Adrenal gland (tissue), 12 donors: ENCODE data around the gene CLASRP. TPM values are rescaled to one million over a fixed set of nuclear protein-coding genes. Genes with fewer than 3 reads are reported as not detected.

Experiments used
- DNase-seq, 7 donors: peaks; one replicate each; pipeline ENCODE4 v3.0.0-alpha.2; 2019 to 2020
- H3K27ac ChIP-seq, 5 donors: fragments of 200-600 bp; sonication (generic) in 4 of 5; 1 replicate in 3 of 5; 2 replicates in 2 of 5; pipeline versions ENCODE4 v1.5.1 to v1.8.0; 2016 to 2020; ENCODE audit warnings: mild to moderate bottlenecking in 1 of 5
- H3K27me3 ChIP-seq: fragments of 200-600 bp; 2 replicates; pipeline ENCODE4 v1.8.0; 2021
- H3K36me3 ChIP-seq, 2 donors: fragments of 200-600 bp; replicated peaks in 1 of 2; 1 replicate in 1 of 2; 2 replicates in 1 of 2; pipeline versions ENCODE4 v1.5.1 to v1.8.0; 2018 to 2022
- H3K4me1 ChIP-seq, 2 donors: fragments of 200-600 bp; replicated peaks in 1 of 2; 1 replicate in 1 of 2; 2 replicates in 1 of 2; pipeline versions ENCODE4 v1.5.1 to v1.8.0; 2018 to 2021
- H3K4me3 ChIP-seq, 4 donors: fragments of 200-600 bp; sonication (generic) in 3 of 4; one replicate each; pipeline ENCODE4 v1.5.1; 2016 to 2018
- H3K9me3 ChIP-seq, 3 donors: fragments of 200-600 bp; sonication (generic) in 1 of 3; replicated peaks in 1 of 3; 1 replicate in 2 of 3; 2 replicates in 1 of 3; pipeline versions ENCODE4 v1.5.1 to v1.8.0; 2016 to 2021
- CTCF ChIP-seq, 6 experiments: fragments of 450-650 bp in 4 of 6; fragments of 200-600 bp in 2 of 6; sonication (generic) in 1 of 6; IDR thresholded peaks; 1 replicate in 5 of 6; 2 replicates in 1 of 6; pipeline versions ENCODE4 v1.5.1 to v1.8.0; 2016 to 2021; ENCODE audit warnings: antibody characterized with exemption in 6 of 6, mild to moderate bottlenecking in 2 of 6, moderate library complexity in 1 of 6
- POLR2A ChIP-seq, 2 donors: fragments of 450-650 bp; IDR thresholded peaks; one replicate each; pipeline ENCODE4 v1.6.1; 2017; ENCODE audit warnings: antibody characterized with exemption in 2 of 2, mild to moderate bottlenecking in 2 of 2, moderate library complexity in 1 of 2
- WGBS, 4 donors: extraction: QIAGEN DNeasy Blood & Tissue Kit in 2 of 4; methylation state at CpG; one replicate each; pipeline versions ENCODE4 v1.1.5 to v1.1.7; 2013 to 2017; 5-methylcytosine and 5-hydroxymethylcytosine counted together
- intact Hi-C, 2 donors: fragments of 100-400 bp; cut with DNase I; formaldehyde crosslinking; loops; one replicate each; pipeline versions ENCODE4 v1.14.1 to v1.15.0; 2022 to 2023
- polyA plus RNA-seq, 3 donors: library from polyadenylated mRNA; stranded (reverse); fragments of 200-250 nt in 2 of 3; fragments of 350-450 nt in 1 of 3; fragmentation: Illumina TruSeq in 1 of 3; extraction: RNeasy Lipid Tissue Mini Kit (QIAGEN cat#74804) in 1 of 3; gene quantifications; one replicate each; pipeline ENCODE4 v1.2.3, GENCODE V29; 2013 to 2014
- total RNA-seq, 9 donors: library from RNA; depleted of rRNA in 4 of 9; stranded (reverse); fragments of >200 nt in 4 of 9; fragments of 120-200 nt in 1 of 9; fragmentation: NEBNext Ultra II Directional in 1 of 9; extraction: Animal tissue kit (Norgen Biotek cat#: 25700) in 1 of 9; gene quantifications; one replicate each; pipeline versions ENCODE4 v1.1.0 to v1.2.4, GENCODE V29; 2013 to 2023
- donor health status: healthy with polysubstance abuse.
- donor health status: Bipolar disorder and iron deficiency.
- donor health status: DM: yes; HTN: yes; CAD: no.
- donor health status: DM: no; HTN: no; CAD: no.
- donor health status: DM: no; HTN: no; CAD: no.
- donor health status: DM: yes; HTN: yes; CAD: no.

CLASRP gene
- total and polyA plus RNA-seq, 12 donors = 19.8 to 730 (median 64.7) TPM

- H3K4me3 ChIP-seq = no peak overlapping the region
- WGBS, 4 donors = 93 to 95% (median 95%) methylated on average over 54 to 85 of the region's 85 CpGs
- no peaks in the 10 kb centered on the region for H3K27me3 ChIP-seq
- DNase-seq = no peak
- TF ChIP-seq CTCF (IDR thresholded peaks at IDR 0.05) = no peak
- TF ChIP-seq POLR2A (IDR thresholded peaks at IDR 0.05) = no peak
- H3K36me3 ChIP-seq = peaks cover 0 to 91% of the 10 kb centered on the region in 2 donors
- H3K9me3 ChIP-seq = no peaks in the 10 kb centered on the region
- H3K27ac ChIP-seq = no peak overlapping the region
- intact Hi-C loops = loop anchor here in 1 of 2 donors (5.0 to 10.0 kb wide), 2 partner anchors 78 to 159 kb away; partner anchors contain the start of gene APOE
- no peaks in the 10 kb centered on the region for H3K4me1 ChIP-seq
Measured at GRCh38 chr19:45063851-45064801, 25.3 kb downstream of the CLASRP start.

GRCh38 chr19:45066921-45067661 lies 28.2 kb downstream of the CLASRP start:
- TF ChIP-seq CTCF (IDR thresholded peaks at IDR 0.05) = no peak
- TF ChIP-seq POLR2A (IDR thresholded peaks at IDR 0.05) = no peak
- WGBS, 4 donors = 92 to 96% (median 95%) methylated on average over 33 to 38 of the region's 38 CpGs
- no peaks in the 10 kb centered on the region for H3K27me3 ChIP-seq
- peaks cover 0 to 90% of the 10 kb centered on the region in 2 donors for H3K36me3 ChIP-seq
- H3K9me3 ChIP-seq = no peaks in the 10 kb centered on the region
- DNase-seq = no peak
- H3K27ac ChIP-seq = no peak overlapping the region
- H3K4me3 ChIP-seq = no peak overlapping the region
- no peaks in the 10 kb centered on the region for H3K4me1 ChIP-seq
- intact Hi-C loops = loop anchor here (5.0 to 10.0 kb wide), 2 partner anchors 162 to 165 kb away; partner anchors contain the start of gene APOE (in 1 of the 2)

GRCh38 chr19:45068041-45068440 lies 29.2 kb downstream of the CLASRP start:
- H3K27ac ChIP-seq = no peak overlapping the region
- H3K9me3 ChIP-seq = no peaks in the 10 kb centered on the region
- no peaks in the 10 kb centered on the region for H3K27me3 ChIP-seq
- DNase-seq = no peak
- no peaks in the 10 kb centered on the region for H3K4me1 ChIP-seq
- H3K4me3 ChIP-seq = no peak overlapping the region
- TF ChIP-seq POLR2A (IDR thresholded peaks at IDR 0.05) = no peak
- no peak for TF ChIP-seq CTCF (IDR thresholded peaks at IDR 0.05)
- intact Hi-C loops = loop anchor here (5.0 to 10.0 kb wide), 2 partner anchors 163 to 166 kb away; partner anchors contain the start of gene APOE (in 1 of the 2)
- 70 to 100% (median 76%) methylated on average over 3 to 10 of the region's 10 CpGs for WGBS, 4 donors
- peaks cover 0 to 80% of the 10 kb centered on the region in 2 donors for H3K36me3 ChIP-seq

GRCh38 chr19:45069056-45069455 lies 30.2 kb downstream of the CLASRP start:
- H3K36me3 ChIP-seq = peaks cover 0 to 72% of the 10 kb centered on the region in 2 donors
- no peak for TF ChIP-seq CTCF (IDR thresholded peaks at IDR 0.05)
- TF ChIP-seq POLR2A (IDR thresholded peaks at IDR 0.05) = no peak
- 56 to 73% (median 64%) methylated on average over 7 to 13 of the region's 13 CpGs for WGBS, 4 donors

More at GRCh38 chr19:45069056-45069455, 30.2 kb downstream of the CLASRP start:
- Histone ChIP-seq H3K4me1 (no peaks in the 10 kb centered on the region), H3K4me3 (no peak overlapping the region), H3K27me3 (no peaks in the 10 kb centered on the region), H3K9me3 (no peaks in the 10 kb centered on the region), H3K27ac (no peak overlapping the region)
- intact Hi-C loops = loop anchor here (5.0 to 10.0 kb wide), 2 partner anchors 164 to 167 kb away; partner anchors contain the start of gene APOE (in 1 of the 2)
- DNase-seq = peak; percentile 52 to 84 (median 73)
